T-helper 1 cell treated with Interleukin-12 subunit alpha and Interleukin-12 subunit beta and Interleukin-4 antibody, amounts not matched to agents 30 ng/mL and 1 ng/mL, for 36 hours (primary cell): Measurements from ENCODE around the gene KDM8. TPM values are rescaled to one million over a fixed set of nuclear protein-coding genes. Genes with fewer than 3 reads are reported as not detected.
"Not testable (repeated sequence)": the region's sequence is repeated elsewhere in the genome, so short reads cannot be mapped to it uniquely, and the experiment has no call there.

ENCODE experiments used
- intact Hi-C: fragments of 100-400 bp; cut with micrococcal nuclease; formaldehyde crosslinking; loops from one replicate; pipeline ENCODE4 v1.15.1; 2024
- total RNA-seq: library from RNA; stranded (reverse); gene quantifications from 2 replicates; pipeline ENCODE4 v1.2.3, GENCODE V29; 2022

Gene KDM8
- total RNA-seq, 1 donor from 2014 or later: 18.9 TPM

DNA sequence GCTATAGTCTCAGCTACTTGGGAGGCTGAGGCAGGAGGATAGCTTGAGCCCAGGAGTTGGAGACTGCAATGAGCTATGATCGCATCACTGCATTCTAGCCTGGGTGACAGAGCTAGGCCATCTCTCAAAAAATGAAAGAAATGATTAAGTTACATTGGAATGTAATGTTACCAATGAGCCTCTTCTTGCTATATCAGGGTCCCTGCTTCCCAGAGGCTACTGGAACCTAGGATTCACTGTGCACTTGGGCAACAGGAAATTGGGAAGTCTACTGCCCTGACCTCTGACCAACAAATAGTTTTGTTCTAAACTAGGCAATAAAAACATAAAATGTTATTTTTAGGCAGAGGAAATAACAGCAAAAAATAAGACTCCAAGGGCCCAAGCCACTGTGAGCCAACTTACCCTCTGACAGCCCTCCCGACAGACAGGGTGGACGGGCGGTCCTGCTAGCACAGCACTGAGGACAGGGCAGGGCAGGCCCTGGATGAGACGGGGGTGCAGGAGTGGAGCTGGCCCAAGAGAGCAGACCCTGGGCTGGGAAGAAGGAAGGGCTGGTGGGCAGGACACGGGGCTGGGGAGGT is 37.7 kb downstream of the KDM8 start:
- intact Hi-C loops: no loop called here

DNA sequence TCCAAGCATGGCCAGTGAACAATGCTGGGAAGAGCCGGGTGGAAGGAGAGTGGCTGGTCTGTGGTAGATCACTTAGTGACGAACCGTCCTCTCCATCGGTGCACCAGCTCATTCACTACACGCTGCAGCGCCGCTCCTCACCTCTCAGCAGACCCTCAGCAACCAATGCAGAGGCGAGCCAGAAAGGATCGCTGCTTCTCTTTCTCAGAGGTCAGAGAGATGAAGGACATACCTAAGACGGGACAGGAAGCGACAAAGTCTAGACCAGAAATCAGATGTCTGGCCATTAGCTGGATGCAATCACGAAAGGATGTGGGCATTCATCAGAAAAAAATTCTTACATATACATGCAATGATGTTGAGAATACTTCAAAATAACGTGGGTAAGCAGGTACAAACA is 38.3 kb downstream of the KDM8 start:
- intact Hi-C loops: no loop called here

DNA sequence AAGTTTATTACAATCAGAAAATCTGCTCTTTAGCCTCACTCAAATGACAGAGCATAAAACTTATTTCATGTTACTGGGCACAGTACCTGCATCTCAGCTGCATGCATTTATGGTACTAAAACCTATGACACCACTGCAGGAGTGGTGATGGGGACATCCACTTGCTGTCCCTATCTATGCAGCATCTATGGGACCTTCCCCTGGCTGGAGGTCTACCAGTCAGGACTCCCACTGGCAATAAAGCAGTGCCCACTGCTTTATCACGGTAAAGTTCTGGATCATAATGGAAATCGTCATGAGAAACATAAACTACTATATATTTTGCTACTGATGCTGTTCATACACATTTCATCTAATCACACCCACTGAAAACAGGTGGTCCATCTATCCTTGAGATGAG is 39.1 kb downstream of the KDM8 start:
- intact Hi-C loops: no loop called here

DNA sequence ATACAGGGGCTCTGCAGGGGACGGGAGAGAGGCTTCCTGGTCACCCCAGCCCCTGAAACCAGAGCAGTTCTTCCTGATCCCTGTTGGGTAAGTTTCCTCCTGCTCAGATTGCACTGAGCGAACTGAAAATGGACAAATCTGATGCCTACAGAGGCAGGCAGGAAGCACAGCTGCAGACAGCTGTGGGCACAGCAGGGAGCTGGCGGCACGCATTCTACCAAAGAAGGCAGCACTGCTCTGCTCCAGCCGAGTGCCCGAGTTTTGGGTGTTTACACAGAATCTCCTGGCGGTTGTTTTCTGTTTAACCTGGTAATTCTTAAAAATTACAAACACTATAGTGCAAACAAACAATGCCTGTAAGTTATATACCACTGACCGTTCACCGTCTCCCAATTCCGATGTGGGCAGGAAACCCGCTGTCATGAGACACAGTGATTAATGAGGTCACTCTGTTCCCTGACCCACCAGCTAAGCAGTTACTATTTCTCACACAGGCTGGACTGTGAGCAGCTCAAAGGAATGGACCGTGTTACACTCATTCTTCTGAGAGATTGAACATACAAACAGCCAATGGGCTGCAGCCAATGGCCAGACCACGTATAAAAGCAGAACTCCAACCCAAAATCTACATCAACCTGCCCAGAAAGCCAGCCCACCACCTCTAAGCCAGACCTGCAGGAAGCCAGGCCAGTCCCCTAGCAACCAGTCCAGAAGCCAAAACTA is 39.7 kb downstream of the KDM8 start:
- intact Hi-C loops: no loop called here

DNA sequence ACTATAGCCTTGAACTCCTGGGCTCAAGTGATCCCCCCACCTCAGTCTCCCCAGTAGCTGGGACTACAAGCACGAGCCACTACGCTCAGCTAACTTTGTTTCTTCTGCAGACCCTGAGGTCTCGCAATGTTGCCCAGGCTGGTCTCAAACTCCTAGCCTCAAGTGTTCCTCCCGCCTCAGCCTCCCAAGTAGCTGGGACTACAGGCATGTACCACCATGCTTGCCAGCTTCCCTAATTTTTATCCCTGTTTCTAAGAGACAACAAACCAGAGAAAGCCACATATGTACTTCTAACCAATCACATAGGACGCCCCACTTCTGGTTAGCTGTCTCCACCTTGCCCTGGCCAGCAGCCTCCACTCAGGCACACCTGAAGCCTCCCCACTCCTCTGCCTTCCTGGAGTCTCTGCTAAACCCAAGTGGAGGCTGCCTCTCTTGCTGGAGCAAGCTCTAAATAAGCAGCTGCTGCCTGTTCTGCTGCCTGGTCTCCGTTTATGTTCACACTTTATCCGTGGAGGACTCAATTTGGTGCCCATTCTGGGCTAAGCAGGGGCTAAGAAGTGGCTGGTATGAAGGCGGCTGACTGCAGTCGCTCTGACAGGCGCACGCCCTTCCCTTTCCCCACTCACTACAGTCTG is 40.5 kb downstream of the KDM8 start:
- intact Hi-C loops: no loop called here

DNA sequence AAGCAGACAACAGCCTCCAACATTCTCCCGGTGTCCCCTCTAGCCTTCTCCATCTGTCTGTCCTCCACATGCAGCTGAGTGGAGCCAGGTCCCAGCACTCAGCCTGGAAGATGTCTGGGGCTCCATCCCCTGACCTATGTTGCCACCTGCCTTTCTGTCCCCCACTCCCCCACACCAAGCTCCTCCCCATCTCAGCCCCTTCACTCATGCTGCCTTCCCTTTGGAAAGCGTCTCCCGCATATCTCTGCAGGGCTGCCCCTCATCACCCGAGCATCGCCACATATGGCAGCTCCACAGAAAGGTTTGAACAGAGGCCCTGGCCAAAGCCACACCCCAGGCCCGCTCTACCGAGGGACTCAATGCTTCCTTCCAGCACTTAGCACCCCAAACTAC is 41.0 kb downstream of the KDM8 start:
- intact Hi-C loops: no loop called here

DNA sequence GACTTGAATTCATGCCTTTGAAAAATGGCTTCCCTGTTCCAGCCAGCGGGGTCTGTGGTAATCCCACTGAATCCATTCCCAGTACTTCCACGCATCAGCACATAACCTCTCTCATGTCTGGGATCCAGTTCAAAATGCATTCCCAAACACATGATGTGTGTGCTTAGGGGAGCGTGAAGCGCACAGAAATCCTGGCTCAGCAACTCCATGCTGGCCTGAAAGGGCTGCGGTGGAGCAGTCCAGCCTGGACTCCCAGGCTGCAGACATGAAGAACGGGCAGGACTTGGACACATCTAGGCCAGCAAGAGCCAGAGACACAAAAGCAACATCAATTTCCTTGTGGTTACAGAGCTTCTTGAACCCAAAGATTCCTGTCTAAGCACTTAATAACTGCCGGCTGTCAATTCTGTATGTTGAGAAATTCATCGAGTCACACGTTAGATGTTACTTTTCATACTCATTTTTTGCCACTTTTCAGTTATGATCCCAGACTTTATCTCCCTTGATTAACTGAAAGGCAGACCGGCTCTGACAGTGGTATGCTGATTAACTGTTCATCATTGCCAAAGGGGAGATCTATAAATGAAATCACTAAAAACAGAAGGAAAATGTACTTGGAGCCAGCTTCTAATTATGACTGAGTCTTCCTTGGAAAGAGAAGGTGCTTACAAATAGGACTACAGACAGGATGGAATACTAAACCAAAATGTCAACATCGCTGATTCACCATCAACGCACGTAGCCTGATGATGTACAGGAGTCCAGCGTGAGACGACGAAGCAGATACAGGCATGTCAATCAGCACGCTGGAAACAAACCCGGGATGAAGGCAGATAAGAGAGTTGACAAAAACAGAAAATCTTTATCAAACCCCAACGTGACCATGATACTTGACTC is 42.2 kb downstream of the KDM8 start:
- intact Hi-C loops: loop anchor here (1.0 kb wide), 2 partner anchors 8 to 9 kb away; no protein-coding TSS in a partner anchor

DNA sequence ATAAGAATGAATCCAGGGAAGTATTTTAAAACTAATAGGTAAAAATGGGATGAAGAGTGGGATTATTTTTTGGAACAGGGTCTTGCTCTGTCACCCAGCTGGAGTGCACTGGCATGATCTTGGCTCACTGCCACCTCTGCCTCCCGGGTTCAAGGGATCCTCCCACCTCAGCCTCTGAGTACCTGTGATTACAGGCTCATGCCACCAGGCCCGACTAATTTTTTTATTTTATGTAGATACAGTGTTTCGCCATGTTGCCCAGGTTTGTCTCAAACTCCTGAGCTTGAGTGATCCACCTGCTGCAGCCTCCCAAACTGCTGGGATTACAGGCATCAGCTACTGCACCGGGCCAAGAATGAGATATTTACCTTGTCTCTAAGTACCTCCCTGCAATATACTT is 43.1 kb downstream of the KDM8 start:
- intact Hi-C loops: loop anchor here (1.0 kb wide), 1 partner anchor 9 kb away; no protein-coding TSS in a partner anchor

DNA sequence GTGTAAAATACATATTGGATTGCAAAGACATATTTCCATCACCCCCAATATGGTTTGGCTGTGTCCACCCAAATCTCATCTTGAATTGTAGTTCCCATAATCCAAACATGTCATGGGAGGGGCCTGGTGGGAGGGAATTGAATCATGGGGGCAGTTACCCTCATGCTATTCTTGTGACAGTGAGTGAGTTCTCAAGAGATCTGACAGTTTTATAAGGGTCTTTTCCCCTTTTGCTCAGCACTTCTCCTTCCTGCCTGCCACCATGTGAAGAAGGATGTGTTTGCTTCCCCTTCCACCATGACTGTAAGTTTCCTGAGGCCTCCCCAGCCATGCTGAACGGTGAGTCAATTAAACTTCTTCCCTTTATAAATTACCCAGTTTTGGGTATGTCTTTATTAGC is 43.8 kb downstream of the KDM8 start:
- intact Hi-C loops: not testable (repeated sequence)

DNA sequence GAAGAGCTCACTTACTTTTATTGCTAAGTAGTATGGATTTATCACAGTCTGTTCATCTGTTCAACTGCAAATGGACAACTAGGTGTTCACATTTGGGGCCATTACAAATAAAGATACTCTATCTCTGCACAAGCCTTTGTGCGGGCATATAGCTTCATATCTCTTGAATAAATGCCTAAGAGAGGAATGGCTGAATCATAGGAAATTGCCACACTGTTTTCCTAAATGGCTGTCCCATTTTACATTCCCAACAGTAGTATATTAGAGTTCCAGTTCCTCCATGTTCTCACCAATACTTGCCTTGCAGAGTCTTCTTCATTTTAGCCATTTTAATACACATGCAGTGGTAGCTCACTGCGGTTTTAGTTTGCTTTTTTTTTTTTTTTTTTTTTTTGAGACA is 44.7 kb downstream of the KDM8 start:
- intact Hi-C loops: no loop called here

DNA sequence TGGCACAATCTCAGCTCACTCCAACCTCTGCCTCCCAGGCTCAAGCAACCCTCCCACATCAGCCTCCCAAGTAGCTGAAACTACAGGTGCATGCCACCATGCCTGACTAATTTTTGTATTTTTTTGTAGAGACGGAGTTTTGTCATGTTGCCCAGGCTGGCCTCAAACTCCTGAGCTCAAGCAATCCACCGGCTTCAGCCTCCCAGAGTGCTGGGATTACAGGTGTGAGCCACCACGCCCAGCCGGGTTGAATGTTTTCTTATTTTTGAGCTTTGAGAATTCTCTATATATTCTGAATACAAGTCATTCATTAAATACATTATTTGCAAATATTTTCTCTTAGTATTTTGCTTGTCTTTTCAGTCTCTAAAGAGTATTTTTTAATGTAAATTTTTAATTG is 45.6 kb downstream of the KDM8 start:
- intact Hi-C loops: not testable (repeated sequence)

DNA sequence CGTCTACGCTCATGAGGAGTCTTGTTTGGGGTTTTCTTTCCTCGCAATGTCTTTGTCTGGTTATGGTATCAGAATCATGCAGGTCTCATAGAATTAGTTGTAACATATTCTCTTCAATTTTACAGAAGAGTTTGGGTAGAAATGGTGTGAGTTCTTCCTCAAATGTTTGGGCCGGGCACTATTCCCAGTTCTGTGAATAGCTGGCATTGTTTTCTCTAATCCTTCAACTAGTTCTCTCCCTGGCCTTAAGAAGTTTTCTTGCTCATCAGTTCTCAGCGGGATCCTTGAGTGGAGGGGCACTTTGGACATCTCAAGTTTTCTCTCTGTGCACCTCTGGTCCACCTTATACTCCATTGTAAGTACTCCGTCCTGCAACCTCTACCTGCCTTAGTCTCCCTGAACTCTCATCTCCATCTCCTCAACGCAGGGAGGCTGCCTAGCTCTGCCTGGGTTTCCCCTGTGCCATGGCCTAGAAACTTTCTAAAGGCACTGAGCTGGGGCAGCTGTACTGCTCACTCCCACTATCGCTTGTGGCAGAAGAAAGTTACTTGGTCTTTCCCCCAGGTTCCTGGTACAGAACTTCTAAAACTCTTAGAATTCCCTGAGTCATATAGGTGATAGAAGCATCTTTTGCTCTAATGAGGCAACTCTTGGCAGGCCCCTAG is 48.3 kb downstream of the KDM8 start:
- intact Hi-C loops: loop anchor here (5.0 kb wide), 1 partner anchor 116 kb away; no protein-coding TSS in a partner anchor

DNA sequence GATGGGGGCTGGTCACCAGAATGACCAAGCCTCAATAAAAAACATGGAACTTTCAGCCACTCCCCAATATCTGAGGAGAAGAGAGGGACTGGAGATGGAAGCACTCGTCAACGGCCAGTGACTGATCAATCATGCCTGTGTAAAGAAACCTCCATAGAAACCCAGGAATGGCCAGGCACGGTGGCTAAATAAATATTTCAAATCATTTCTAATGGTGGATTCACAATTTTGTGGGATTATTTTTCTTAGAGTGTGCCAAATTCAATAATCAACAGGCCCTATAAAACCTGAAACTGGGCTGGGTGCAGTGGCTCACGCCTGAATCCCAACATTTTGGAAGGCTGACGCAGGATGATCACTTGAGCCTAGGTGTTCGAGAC is 48.9 kb downstream of the KDM8 start:
- intact Hi-C loops: loop anchor here (5.0 kb wide), 1 partner anchor 115 kb away; no protein-coding TSS in a partner anchor

DNA sequence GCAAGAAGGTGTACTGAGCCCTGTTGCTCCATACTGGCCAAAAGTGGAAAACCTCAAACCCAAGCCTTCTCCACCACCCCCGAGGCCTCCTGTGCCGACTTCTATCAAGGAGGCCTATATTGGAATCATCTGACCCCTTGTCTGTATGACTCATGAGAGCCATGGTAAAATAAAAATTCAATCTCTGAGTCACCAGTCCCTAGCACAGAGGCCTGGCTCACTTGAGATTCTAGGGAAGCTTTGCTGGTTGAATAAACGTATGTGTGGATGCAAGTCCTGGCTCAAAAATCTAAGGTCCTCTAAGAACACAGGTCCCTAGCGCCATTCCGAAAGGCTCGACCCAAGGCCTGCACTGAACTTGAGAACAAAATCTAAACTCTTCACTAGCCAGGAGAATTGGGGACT is 50.2 kb downstream of the KDM8 start:
- intact Hi-C loops: loop anchor here (5.0 kb wide), 1 partner anchor 114 kb away; no protein-coding TSS in a partner anchor

DNA sequence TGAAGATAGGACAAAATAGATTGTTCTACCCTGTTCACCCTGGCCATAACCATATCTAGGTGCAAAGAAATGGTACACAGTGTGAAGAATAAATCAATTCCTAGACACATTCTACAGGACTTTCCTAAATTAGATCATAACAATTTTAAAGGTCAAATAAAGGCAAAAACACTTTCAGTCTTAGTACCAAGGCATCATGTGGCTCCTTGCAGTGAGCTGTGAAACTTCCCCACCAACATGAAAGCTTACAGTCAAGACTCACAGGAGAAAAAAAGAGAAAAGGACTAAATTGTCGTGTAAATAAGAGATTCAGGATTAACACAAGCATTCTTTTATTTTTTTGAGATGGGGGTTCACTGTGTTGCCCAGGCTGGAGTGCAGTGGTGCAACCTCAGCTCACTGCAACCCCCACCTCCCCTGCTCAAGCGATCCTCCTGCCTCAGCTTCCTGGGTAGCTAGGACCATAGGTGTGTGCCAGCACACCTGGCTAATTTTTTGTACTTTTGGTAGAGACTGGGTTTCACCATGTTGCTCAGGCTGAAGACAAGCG is 51.0 kb downstream of the KDM8 start:
- intact Hi-C loops: loop anchor here (1.0 to 5.0 kb wide), 4 partner anchors 9 to 113 kb away; partner anchors contain the start of gene NSMCE1

DNA sequence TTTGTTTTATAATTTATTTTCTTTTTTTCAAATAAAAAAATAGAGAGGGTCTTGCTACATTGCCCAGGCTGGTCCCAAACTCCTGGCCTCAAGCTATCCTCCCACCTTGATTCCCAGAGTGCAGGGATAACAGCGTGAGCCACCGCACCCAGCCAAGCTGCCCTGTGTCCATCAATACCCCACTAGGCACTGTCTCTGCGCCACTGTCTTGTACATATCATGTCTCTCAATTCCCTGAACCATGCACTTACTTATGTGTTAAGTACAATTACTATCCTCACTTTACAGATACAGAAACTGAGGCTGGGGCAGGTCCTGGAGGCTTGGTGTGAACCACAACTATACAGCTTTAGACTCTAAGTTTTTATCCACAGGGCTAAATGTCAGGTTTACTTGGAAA is 53.5 kb downstream of the KDM8 start:
- intact Hi-C loops: no loop called here

DNA sequence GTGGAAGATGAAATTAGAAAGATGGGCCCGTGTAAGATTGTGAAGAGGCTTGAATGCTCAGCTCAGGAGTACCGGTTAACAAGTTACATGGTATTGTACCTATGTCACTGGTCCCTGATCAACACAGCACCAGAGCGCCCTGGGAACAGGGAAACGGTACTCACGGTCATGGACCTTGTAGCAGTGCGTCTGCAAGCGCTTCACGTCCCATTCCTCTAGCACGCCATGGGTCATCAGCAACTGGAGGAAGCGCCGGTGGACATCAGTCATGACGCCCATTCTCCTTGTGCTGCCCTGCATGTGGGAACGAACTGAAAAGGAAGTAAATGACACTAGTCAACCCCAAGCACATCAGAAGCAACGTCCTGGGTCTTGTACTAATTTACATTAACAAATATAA is 53.9 kb downstream of the KDM8 start:
- intact Hi-C loops: no loop called here

DNA sequence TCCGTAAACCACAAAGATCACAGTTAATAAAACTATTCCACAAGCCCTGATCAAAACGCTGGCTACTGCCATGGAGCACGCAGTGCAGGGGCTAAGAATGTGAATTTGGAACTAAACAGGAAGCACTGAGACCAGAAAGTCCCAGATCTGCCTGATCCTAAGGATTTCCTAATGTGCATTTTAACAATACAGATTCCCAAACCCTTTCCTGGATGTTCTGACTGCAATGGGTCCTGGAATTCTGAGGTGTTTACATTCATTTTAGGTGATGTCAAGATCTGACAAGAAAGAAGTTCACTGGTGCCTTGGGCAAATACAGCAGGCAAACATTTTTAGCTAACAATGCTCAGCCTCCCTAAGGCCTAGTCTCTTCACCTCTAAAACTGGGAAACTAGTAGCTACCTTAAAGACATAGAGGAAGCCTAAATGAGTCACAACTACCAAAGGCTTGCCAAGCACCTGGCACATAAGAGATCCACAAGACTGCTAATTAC is 55.0 kb downstream of the KDM8 start:
- intact Hi-C loops: no loop called here

DNA sequence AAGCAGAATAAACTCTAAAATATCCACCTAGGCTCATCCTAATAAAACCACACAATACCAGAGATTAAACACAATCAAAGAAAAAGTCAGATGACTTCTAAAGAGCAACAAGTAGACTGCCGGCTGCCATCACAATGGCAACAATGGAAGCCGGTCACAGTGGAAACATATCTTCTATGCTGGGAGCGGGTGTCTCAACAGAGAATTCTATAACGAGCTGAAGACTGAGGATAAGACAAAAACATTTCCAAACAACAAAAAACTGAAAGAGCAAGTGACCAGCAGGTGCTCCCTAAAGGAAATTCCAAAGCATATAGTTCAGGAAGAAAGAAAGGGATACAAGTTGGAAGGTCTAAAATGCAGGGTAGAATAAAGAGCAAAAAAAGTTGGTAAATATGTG is 56.4 kb downstream of the KDM8 start:
- intact Hi-C loops: no loop called here

DNA sequence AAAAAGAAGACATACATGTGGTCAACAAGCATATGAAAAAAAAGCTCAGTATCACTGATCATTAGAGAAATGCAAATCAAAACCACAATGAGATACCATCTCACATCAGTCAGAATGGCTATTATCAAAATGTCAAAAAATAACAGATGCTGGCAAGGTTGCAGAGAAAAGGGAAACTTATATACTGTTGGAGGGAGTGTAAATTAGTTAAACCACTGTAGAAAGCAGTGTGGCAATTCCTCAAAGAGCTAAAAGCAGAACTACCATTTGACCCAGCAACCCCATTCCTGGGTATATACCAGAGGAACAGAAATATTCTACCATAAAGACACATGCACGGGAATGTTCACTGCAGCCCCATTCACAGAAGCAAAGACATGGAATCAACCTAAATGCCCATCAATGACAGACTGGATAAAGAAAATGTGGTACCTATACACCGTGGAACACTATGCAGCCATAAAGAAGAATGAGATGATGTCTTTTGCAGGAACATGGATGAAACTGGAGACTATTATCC is 59.6 kb downstream of the KDM8 start:
- intact Hi-C loops: not testable (repeated sequence)
